GM13977 (cell line): ENCODE results near the gene NSRP1.

ENCODE experiments used
- DNase-seq: peaks from one replicate; pipeline ENCODE4 v3.0.0; 2012; ENCODE audit warnings: low spot score
- CTCF ChIP-seq: IDR thresholded peaks from 2 replicates; pipeline ENCODE4 v1.5.1; 2012; ENCODE audit warnings: mild to moderate bottlenecking, control low read depth; ENCODE audit not compliant: insufficient read depth; ENCODE audit errors: extremely low read depth, missing control alignments
- in situ Hi-C: fragments of 300-500 bp; cut with MboI; formaldehyde crosslinking; loops from one replicate; pipeline ENCODE4 v1.12.0; 2022; ENCODE audit warnings: low sequenced_read_pairs, low pct_unique_long_range_greater_than_20kb, mixed read lengths, inconsistent platforms; ENCODE audit not compliant: unreplicated experiment

NSRP1 gene

GRCh38 chr17:30234964-30235363 lies 118.3 kb downstream of the NSRP1 start:
- in situ Hi-C loops, result no loop called here
- DNase-seq, result peak; percentile 69

GRCh38 chr17:30235386-30236296 lies 119.0 kb downstream of the NSRP1 start, which contains the start of gene SLC6A4:
Gene SLC6A4 (minus strand): TSS chr17:30235697. CDS start chr17:30221958, 13,739 bp downstream.
- TF ChIP-seq CTCF, result no peak
- DNase-seq, result peak; percentile 58
- in situ Hi-C loops, result no loop called here

More at GRCh38 chr17:30234964-30235363, 118.3 kb downstream of the NSRP1 start:
- no peak for TF ChIP-seq CTCF
